HepG2 (cell line): Measurements from ENCODE around the gene S100Z. TPM values are rescaled to one million over a fixed set of nuclear protein-coding genes. Genes with fewer than 3 reads are reported as not detected.
A peak's percentile ranks its signal among the peaks of the same experiment; 100 is the strongest.

ENCODE experiments used
- CCAR2 ChIP-seq: fragments of 200-400 bp; formaldehyde crosslinking; optimal IDR thresholded peaks from 2 replicates; pipeline ENCODE3; 2018; ENCODE audit warnings: low read depth, mild to moderate bottlenecking, low read length, moderate library complexity
- JUND ChIP-seq: sonication (generic); formaldehyde crosslinking; IDR thresholded peaks from 2 replicates; pipeline ENCODE4 v1.8.0; 2022; ENCODE audit warnings: mild to moderate bottlenecking, missing genetic modification reagents
- KMT2A ChIP-seq: sonication (generic); formaldehyde crosslinking; IDR thresholded peaks from 2 replicates; pipeline ENCODE4 v1.4.0; 2020; ENCODE audit warnings: missing genetic modification reagents
- MLLT10 ChIP-seq: sonication (generic); formaldehyde crosslinking; IDR thresholded peaks from 2 replicates; pipeline ENCODE4 v1.4.0; 2020; ENCODE audit warnings: missing genetic modification reagents
- POLR2AphosphoS5 ChIP-seq: IDR thresholded peaks from 2 replicates; pipeline ENCODE4 v1.6.1; 2012; ENCODE audit warnings: low read depth, low read length
- SRF ChIP-seq: IDR thresholded peaks from 2 replicates; pipeline ENCODE4 v1.6.1; 2011; ENCODE audit warnings: mild to moderate bottlenecking, low read depth, low read length, moderate library complexity
- TEAD3 ChIP-seq: optimal IDR thresholded peaks from 2 replicates; pipeline ENCODE3; 2016; ENCODE audit warnings: borderline replicate concordance
- TERF1 ChIP-seq: sonication (generic); formaldehyde crosslinking; IDR thresholded peaks from 2 replicates; pipeline ENCODE4 v1.8.0; 2022; ENCODE audit warnings: mild to moderate bottlenecking, missing genetic modification reagents, moderate library complexity
- YY1 ChIP-seq: IDR thresholded peaks from 2 replicates; pipeline ENCODE4 v1.6.1; 2011; ENCODE audit warnings: low read length, low read depth, moderate library complexity, mild to moderate bottlenecking; ENCODE audit not compliant: insufficient read depth, insufficient replicate concordance
- ZFP36 ChIP-seq: fragments of 150-350 bp; IDR thresholded peaks from 2 replicates; pipeline ENCODE4 v1.6.1; 2018; ENCODE audit warnings: borderline replicate concordance, low read length, low read depth; ENCODE audit not compliant: partially characterized antibody
- ZNF276 ChIP-seq: sonication (generic); formaldehyde crosslinking; IDR thresholded peaks from 2 replicates; pipeline ENCODE4 v1.4.0; 2020; ENCODE audit warnings: mild to moderate bottlenecking, low read depth, missing genetic modification reagents
- ZNF337 ChIP-seq: sonication (generic); formaldehyde crosslinking; IDR thresholded peaks from 2 replicates; pipeline ENCODE4 v1.5.1; 2020; ENCODE audit warnings: missing genetic modification reagents, low read depth, mild to moderate bottlenecking, borderline replicate concordance
- ZNF614 ChIP-seq: IDR thresholded peaks from 2 replicates; pipeline ENCODE4 v1.6.1; 2018; ENCODE audit warnings: missing biosample characterization, missing genetic modification reagents, inconsistent platforms, borderline replicate concordance
- ZNF777 ChIP-seq: sonication (generic); formaldehyde crosslinking; IDR thresholded peaks from 2 replicates; pipeline ENCODE4 v1.4.0; 2020; ENCODE audit warnings: missing genetic modification reagents
- ZSCAN9 ChIP-seq: IDR thresholded peaks from 2 replicates; pipeline ENCODE4 v1.6.1; 2016; ENCODE audit warnings: borderline replicate concordance
- polyA plus RNA-seq, 8 experiments: library from polyadenylated mRNA; depleted of rRNA in 3 of 8; stranded (reverse) in 7 of 8; unstranded in 1 of 8; fragments of >200 nt; fragmentation: Illumina TruSeq in 4 of 8; extraction: Trizol in 4 of 8; gene quantifications; 2 replicates each; pipeline versions ENCODE4 v1.2.1 to v1.2.3, GENCODE V29; 2011 to 2016; ENCODE audit warnings: low read depth in 4 of 8, missing spikeins in 1 of 8, mixed read lengths in 1 of 8; ENCODE audit not compliant: insufficient read depth in 1 of 8
- total RNA-seq, 5 experiments: library from RNA; depleted of rRNA; stranded (reverse); fragments of >200 nt; fragmentation: Illumina TruSeq; extraction: Trizol; gene quantifications; 2 replicates each; pipeline ENCODE4 v1.2.3, GENCODE V29; 2016; ENCODE audit warnings: low read depth in 1 of 5
- TF ChIP-seq, protein P1 (sequence below): sonication (generic); formaldehyde crosslinking; IDR thresholded peaks from 2 replicates; pipeline ENCODE4 v1.4.0; 2020; ENCODE audit warnings: missing genetic modification reagents, borderline replicate concordance
- TF ChIP-seq, protein P2 (sequence below): sonication (generic); formaldehyde crosslinking; IDR thresholded peaks from 2 replicates; pipeline ENCODE4 v1.5.1; 2020; ENCODE audit warnings: mild to moderate bottlenecking, moderate library complexity, missing genetic modification reagents
- TF ChIP-seq, protein P3 (sequence below): sonication (generic); formaldehyde crosslinking; IDR thresholded peaks from 2 replicates; pipeline ENCODE4 v1.5.1; 2020; ENCODE audit warnings: missing genetic modification reagents, mild to moderate bottlenecking, borderline replicate concordance

Gene S100Z
- total and polyA plus RNA-seq, 2 of the 13 experiments (the other 11 are each of a cell fraction or from before 2014, with no cell fraction given): 0.22 TPM; not detected in 1

- TF ChIP-seq MLLT10: no peak
- TF ChIP-seq, protein P1, sequence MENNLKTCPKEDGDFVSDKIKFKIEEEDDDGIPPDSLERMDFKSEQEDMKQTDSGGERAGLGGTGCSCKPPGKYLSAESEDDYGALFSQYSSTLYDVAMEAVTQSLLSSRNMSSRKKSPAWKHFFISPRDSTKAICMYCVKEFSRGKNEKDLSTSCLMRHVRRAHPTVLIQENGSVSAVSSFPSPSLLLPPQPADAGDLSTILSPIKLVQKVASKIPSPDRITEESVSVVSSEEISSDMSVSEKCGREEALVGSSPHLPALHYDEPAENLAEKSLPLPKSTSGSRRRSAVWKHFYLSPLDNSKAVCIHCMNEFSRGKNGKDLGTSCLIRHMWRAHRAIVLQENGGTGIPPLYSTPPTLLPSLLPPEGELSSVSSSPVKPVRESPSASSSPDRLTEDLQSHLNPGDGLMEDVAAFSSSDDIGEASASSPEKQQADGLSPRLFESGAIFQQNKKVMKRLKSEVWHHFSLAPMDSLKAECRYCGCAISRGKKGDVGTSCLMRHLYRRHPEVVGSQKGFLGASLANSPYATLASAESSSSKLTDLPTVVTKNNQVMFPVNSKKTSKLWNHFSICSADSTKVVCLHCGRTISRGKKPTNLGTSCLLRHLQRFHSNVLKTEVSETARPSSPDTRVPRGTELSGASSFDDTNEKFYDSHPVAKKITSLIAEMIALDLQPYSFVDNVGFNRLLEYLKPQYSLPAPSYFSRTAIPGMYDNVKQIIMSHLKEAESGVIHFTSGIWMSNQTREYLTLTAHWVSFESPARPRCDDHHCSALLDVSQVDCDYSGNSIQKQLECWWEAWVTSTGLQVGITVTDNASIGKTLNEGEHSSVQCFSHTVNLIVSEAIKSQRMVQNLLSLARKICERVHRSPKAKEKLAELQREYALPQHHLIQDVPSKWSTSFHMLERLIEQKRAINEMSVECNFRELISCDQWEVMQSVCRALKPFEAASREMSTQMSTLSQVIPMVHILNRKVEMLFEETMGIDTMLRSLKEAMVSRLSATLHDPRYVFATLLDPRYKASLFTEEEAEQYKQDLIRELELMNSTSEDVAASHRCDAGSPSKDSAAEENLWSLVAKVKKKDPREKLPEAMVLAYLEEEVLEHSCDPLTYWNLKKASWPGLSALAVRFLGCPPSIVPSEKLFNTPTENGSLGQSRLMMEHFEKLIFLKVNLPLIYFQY (CRISPR knock-in tag): no peak
- TF ChIP-seq TEAD3: peak; percentile 85
- 0 out of 2 replicates have a peak, but pooled peaks have one; percentile 18 for TF ChIP-seq KMT2A
- 0 out of 2 replicates have a peak, but pooled peaks have one; percentile 56 for TF ChIP-seq ZSCAN9 (CRISPR knock-in tag)
- no peak for TF ChIP-seq POLR2AphosphoS5
- TF ChIP-seq, protein P2, sequence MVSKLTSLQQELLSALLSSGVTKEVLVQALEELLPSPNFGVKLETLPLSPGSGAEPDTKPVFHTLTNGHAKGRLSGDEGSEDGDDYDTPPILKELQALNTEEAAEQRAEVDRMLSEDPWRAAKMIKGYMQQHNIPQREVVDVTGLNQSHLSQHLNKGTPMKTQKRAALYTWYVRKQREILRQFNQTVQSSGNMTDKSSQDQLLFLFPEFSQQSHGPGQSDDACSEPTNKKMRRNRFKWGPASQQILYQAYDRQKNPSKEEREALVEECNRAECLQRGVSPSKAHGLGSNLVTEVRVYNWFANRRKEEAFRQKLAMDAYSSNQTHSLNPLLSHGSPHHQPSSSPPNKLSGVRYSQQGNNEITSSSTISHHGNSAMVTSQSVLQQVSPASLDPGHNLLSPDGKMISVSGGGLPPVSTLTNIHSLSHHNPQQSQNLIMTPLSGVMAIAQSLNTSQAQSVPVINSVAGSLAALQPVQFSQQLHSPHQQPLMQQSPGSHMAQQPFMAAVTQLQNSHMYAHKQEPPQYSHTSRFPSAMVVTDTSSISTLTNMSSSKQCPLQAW (CRISPR knock-in tag): peak; percentile 65; the same call in 1 of the 2 replicates
- TF ChIP-seq ZNF777 (CRISPR knock-in tag): peak; percentile 91
- no peak for TF ChIP-seq SRF
- TF ChIP-seq TERF1 (CRISPR knock-in tag): no peak
- TF ChIP-seq ZFP36: no peak
- peak; percentile 34 for TF ChIP-seq YY1
- TF ChIP-seq CCAR2: no peak
- TF ChIP-seq ZNF614 (CRISPR knock-in tag): peak; percentile 51; the same call in 1 of the 2 replicates
- TF ChIP-seq, protein P3, sequence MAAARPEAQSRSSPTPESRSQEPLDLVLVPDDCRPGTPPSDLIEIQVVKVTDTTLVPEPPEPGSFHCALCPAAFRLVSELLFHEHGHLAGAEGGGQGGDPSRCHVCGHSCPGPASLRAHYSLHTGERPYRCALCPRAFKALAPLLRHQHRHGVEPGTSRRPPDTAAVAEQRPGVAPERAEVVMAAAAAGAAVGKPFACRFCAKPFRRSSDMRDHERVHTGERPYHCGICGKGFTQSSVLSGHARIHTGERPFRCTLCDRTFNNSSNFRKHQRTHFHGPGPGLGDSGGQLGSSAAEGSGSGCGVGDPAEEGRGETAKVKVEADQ: 0 out of 2 replicates have a peak, but pooled peaks have one; percentile 39
- no peak for TF ChIP-seq ZNF337 (CRISPR knock-in tag)
- no peak for TF ChIP-seq JUND (CRISPR knock-in tag)
- no peak for TF ChIP-seq ZNF276
Observed at GRCh38 chr5:76818844-76819831, 30.7 kb upstream of the S100Z start, which contains the start of gene F2RL1 (continued).
